HL-60/S4 treated with phorbol 12-myristate 13-acetate at 8.2 ng/mL for 4 days and 3 days (cell line): ENCODE measurements around the gene DAB2.

ENCODE experiments used
- in situ Hi-C: fragments of 300-500 bp; cut with MboI; formaldehyde crosslinking; loops from 2 replicates; pipeline ENCODE4 v1.15.0; 2022; ENCODE audit warnings: low sequenced_read_pairs

The DAB2 gene

GRCh38 chr5:39448506-39449128 lies 23.8 kb upstream of the DAB2 start:
- in situ Hi-C loops: no loop called here

GRCh38 chr5:39447968-39448367 lies 23.2 kb upstream of the DAB2 start:
- in situ Hi-C loops: no loop called here

DNA sequence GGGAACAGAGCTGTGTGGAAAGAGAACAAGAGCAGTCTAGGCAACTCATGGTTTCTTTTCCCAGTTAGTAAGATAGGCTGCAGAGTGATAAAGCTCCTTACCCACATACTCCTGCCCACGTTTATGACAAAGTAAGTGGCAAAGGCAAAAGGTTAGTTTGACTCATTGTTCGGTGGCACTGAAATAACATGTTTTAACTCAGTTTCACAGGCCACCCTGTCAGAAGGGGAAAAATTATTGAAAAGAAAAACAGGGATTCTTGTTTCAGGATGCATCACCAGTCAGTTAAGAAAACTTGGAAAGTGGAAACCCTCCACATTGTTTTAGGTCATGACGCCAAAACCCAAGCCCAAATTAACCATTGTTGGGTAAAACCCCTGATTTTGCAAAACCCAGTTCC lies 22.3 kb upstream of the DAB2 start:
- in situ Hi-C loops: no loop called here

GRCh38 chr5:39446231-39446630 lies 21.5 kb upstream of the DAB2 start:
- in situ Hi-C loops: no loop called here

DNA sequence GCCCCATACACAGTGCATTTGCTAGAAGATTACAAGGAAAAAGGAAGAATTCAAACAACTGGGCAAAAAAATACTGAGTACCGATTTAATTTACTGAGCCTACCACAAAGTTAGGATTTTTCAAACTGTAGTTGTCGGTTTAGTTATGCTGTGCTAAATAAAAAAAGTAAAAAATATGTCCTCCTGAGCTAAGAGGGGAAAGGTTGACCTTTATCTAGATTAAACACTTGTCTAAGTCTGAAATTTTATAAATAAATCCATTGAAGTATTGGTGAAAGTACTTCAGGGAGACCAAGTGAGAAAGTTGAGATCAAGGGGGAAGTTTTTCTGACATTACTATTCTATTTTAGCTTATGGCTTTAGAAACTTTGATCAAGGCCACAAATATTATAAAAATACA lies 19.1 kb upstream of the DAB2 start:
- in situ Hi-C loops: no loop called here

DNA sequence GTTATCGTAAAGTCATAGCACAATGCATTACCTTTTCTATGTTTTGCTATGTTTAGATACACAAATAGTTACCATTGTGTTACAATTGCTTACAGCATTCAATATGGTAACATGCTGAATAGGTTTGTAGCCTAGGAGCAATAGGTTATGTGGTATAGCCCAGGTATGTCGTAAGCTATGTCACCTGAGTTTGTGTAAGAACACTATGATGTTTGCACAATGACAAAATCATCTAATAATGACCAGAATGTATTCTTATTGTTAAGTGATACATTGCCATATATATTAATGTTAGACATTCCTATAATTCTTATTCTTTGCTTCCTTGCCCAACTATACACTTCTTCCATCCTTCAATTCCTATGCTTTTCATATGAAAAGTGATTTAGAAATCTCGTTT lies 18.2 kb upstream of the DAB2 start:
- in situ Hi-C loops: no loop called here

- in situ Hi-C loops: no loop called here
These were observed 17.1 kb upstream of the DAB2 start for GRCh38 chr5:39441838-39442237.

DNA sequence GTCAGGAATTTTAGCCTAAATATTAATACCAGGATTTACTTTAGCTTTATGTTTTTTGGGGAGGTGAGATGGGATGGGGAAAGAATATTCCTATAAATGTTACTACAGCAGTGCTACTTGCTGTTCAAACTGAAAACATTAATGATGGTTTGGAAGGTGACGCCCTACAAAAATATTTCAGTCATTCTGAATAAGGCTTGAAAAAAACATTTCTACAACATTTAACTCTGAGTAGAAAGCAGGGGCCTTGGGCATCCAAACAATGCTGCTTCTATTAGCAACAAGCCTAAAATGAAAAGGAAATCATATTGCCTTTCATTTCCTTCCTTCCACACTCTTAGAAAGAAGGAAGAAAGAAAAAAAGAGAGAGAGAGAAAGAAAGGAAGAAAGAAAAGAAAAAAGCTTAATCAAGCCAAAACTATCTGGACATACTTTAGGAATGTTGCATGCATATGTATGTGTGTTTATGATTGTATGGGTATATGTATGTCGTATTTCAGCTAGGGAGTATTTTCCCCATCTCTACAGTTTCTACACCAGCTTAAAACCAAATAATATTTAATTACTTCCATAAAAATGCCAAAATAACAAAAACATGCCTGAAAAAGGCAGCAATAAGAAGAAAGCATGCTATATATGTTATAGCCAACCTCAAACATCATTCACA lies 16.3 kb upstream of the DAB2 start:
- in situ Hi-C loops: no loop called here

GRCh38 chr5:39440192-39440957 lies 15.6 kb upstream of the DAB2 start:
- in situ Hi-C loops: no loop called here

GRCh38 chr5:39439582-39440162 lies 14.9 kb upstream of the DAB2 start:
- in situ Hi-C loops: no loop called here

DNA sequence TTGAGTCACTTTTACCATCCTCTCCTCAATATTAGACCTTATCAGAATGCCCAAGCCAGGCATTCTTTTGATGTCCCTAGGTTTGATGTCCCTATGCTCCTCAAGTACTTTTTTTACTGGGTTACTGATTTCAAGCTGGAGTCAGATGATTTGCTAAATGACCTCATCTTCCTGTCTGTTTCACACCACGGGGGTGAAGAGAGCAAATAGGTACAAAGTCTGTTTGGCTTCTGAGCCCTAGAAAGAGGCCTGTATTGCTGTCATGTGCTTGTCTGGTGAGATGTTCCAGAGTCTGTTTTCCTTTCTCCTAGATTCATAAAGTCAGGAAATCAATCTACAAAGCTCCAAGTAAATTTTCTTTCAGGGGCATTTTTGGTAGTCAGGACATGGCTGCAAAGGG lies 12.7 kb upstream of the DAB2 start:
- in situ Hi-C loops: no loop called here

GRCh38 chr5:39433848-39434247 lies 9.1 kb upstream of the DAB2 start:
- in situ Hi-C loops: no loop called here

DNA sequence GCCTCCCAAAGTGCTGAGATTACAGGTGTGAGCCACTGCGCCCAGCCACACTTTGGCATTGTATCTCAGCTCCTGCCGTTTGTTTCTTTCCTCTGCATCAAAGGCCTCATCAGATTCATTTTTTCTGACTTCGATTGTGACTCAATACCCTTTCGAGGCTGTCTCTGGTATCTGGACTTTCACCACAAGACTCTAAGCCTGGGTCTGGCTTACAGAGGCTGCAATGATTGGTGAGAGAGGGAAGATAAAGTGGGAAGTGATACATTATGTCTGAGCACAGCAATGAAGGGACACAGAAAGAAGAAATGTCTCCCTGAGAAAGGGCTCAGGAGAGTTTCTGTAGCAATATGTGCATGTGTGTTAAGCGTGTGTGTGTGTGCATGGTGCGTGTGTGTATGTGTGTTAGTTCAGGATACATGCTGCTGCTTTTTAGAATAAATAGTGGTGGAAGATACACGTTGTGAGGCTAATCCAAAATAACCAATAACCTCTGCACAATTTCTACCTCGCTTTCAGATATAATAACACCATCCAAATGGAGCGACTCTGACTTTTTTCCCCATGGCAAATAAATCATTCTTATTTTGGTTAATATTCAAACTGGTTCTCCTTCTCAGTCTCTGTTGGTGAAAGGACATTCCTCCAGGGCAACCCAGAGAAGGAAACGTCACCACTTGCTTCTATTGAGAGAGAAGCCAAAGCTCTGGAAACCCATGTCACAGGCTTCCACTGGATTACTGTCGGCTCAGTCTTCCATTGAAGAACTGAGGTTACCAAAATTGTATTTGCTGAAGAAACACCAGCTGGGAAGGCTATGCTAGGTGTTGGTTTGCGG lies 8.1 kb upstream of the DAB2 start:
- in situ Hi-C loops: no loop called here

GRCh38 chr5:39430461-39430860 lies 5.7 kb upstream of the DAB2 start:
- in situ Hi-C loops: no loop called here

GRCh38 chr5:39428640-39429039 lies 3.9 kb upstream of the DAB2 start:
- in situ Hi-C loops: no loop called here

GRCh38 chr5:39427633-39428032 lies 2.9 kb upstream of the DAB2 start:
- in situ Hi-C loops: no loop called here

DNA sequence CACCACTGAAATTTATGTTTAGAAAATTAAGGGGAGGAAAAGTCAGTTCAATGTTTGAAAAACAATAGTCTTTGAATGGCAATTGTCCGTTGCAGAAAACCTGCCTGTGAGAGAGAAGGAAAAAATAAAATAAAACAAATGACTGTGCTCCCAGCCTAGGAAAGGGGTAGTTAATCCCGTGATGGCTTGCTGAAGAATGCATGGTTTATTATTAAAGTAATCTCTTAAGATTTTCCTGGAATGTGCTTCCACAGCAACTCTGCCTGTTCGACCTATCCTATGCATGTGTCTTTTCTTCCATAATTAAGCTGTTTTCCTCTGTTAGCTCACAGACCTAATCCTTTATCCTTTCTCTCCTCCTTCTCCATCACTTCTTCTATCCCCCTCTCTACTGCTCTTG lies 2.4 kb upstream of the DAB2 start:
- in situ Hi-C loops: no loop called here

DNA sequence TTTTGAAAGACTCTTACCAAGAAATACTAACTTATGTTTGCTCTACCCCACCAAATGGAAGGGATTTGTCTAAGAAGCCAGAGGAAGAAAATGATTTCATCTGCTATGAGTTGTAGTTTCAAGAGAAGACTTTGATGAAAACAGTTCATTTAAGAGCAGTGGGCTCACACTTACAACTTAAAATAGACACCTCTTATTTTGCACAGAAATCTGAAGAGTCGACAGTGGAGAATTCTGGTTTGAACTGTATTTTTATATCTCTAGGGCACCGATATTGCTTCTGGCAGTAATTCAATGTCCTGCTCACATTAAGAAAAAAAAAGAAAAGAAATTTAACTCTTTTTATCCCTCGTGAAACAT lies 1.9 kb upstream of the DAB2 start:
- in situ Hi-C loops: no loop called here

- in situ Hi-C loops: no loop called here
These were observed 1.4 kb upstream of the DAB2 start for GRCh38 chr5:39426051-39426745.

GRCh38 chr5:39423331-39423751 lies 1.4 kb downstream of the DAB2 start:
- in situ Hi-C loops: no loop called here
